HG02623 (cell line): Measurements from ENCODE around the gene STARD8.
"Not testable (repeated sequence)": the region's sequence is repeated elsewhere in the genome, so short reads cannot be mapped to it uniquely, and the experiment has no call there.

Source experiments
- ATAC-seq: cut with Tn5 transposase; IDR thresholded peaks from one replicate; pipeline ENCODE4 v1.9.1; 2021; ENCODE audit warnings: moderate library complexity; ENCODE audit not compliant: unreplicated experiment

STARD8 gene

GRCh38 chrX:68647156-68647957 is at the start of gene STARD8:
TSS of gene STARD8 (plus strand) at chrX:68647666. CDS start at chrX:68647883, 217 bp downstream.
- no peak for ATAC-seq

- ATAC-seq = no peak
Measured at GRCh38 chrX:68598841-68599240, 48.6 kb upstream of the STARD8 start.

- no peak for ATAC-seq
Measured at GRCh38 chrX:68599256-68600152, 48.0 kb upstream of the STARD8 start.

GRCh38 chrX:68604216-68604615 is 43.2 kb upstream of the STARD8 start:
- ATAC-seq = not testable (repeated sequence)

- not testable (repeated sequence) for ATAC-seq
Measured at GRCh38 chrX:68614733-68615132, 32.7 kb upstream of the STARD8 start.

- no peak for ATAC-seq
Measured at GRCh38 chrX:68627986-68628385, 19.5 kb upstream of the STARD8 start.

GRCh38 chrX:68629936-68630335 is 17.5 kb upstream of the STARD8 start:
- ATAC-seq = not testable (repeated sequence)

GRCh38 chrX:68631336-68631735 is 16.1 kb upstream of the STARD8 start:
- ATAC-seq = no peak

GRCh38 chrX:68632491-68632890 is 15.0 kb upstream of the STARD8 start:
- ATAC-seq = no peak

- ATAC-seq = no peak
Measured at GRCh38 chrX:68633981-68634380, 13.5 kb upstream of the STARD8 start.

- no peak for ATAC-seq
Measured at GRCh38 chrX:68634649-68635227, 12.7 kb upstream of the STARD8 start.

- no peak for ATAC-seq
Measured at GRCh38 chrX:68640661-68641060, 6.8 kb upstream of the STARD8 start.

- ATAC-seq = no peak
Measured at GRCh38 chrX:68644861-68645260, 2.6 kb upstream of the STARD8 start.

GRCh38 chrX:68646421-68646820 is 1.0 kb upstream of the STARD8 start:
- ATAC-seq = no peak

GRCh38 chrX:68648960-68649359 is 1.5 kb downstream of the STARD8 start:
- ATAC-seq = no peak

- ATAC-seq = no peak
Measured at GRCh38 chrX:68650491-68650890, 3.0 kb downstream of the STARD8 start.

GRCh38 chrX:68651110-68651509 is 3.6 kb downstream of the STARD8 start:
- no peak for ATAC-seq

- ATAC-seq = no peak
Measured at GRCh38 chrX:68652326-68653170, 5.1 kb downstream of the STARD8 start.

- ATAC-seq = no peak
Measured at GRCh38 chrX:68654693-68655092, 7.2 kb downstream of the STARD8 start.

- ATAC-seq = not testable (repeated sequence)
Measured at GRCh38 chrX:68656473-68656872, 9.0 kb downstream of the STARD8 start.

GRCh38 chrX:68658530-68658929 is 11.1 kb downstream of the STARD8 start:
- ATAC-seq = no peak
